HG02610 (cell line): ENCODE measurements around the gene PPP4R3A.

Experiments used
- ATAC-seq: cut with Tn5 transposase; IDR thresholded peaks from one replicate; pipeline ENCODE4 v1.9.1; 2021; ENCODE audit warnings: mild to moderate bottlenecking, moderate library complexity; ENCODE audit not compliant: unreplicated experiment

Gene PPP4R3A

GRCh38 chr14:91506226-91506625 is 3.9 kb downstream of the PPP4R3A start:
- ATAC-seq, result no peak

GRCh38 chr14:91503000-91503504 is 7.1 kb downstream of the PPP4R3A start:
- no peak for ATAC-seq

GRCh38 chr14:91501951-91502930 is 7.9 kb downstream of the PPP4R3A start:
- no peak for ATAC-seq

- no peak for ATAC-seq
Observed at GRCh38 chr14:91501348-91501747, 8.8 kb downstream of the PPP4R3A start.

- ATAC-seq, result no peak
Observed at GRCh38 chr14:91496790-91497189, 13.3 kb downstream of the PPP4R3A start.

- ATAC-seq, result peak; percentile 50
Observed at GRCh38 chr14:91494392-91495065, 15.6 kb downstream of the PPP4R3A start.

- ATAC-seq, result no peak
Observed at GRCh38 chr14:91493169-91493568, 16.9 kb downstream of the PPP4R3A start.

GRCh38 chr14:91484744-91485143 is 25.4 kb downstream of the PPP4R3A start:
- peak; percentile 54 for ATAC-seq

GRCh38 chr14:91484186-91484585 is 25.9 kb downstream of the PPP4R3A start:
- ATAC-seq, result no peak

GRCh38 chr14:91482263-91483013 is 27.7 kb downstream of the PPP4R3A start:
- no peak for ATAC-seq

- ATAC-seq, result no peak
Observed at GRCh38 chr14:91477388-91477787, 32.7 kb downstream of the PPP4R3A start.

GRCh38 chr14:91473046-91473445 is 37.1 kb downstream of the PPP4R3A start:
- ATAC-seq, result no peak

- peak; percentile 74 for ATAC-seq
Observed at GRCh38 chr14:91470216-91470615, 39.9 kb downstream of the PPP4R3A start.

GRCh38 chr14:91466192-91466591 is 43.9 kb downstream of the PPP4R3A start:
- ATAC-seq, result no peak

- ATAC-seq, result no peak
Observed at GRCh38 chr14:91464615-91465205, 45.4 kb downstream of the PPP4R3A start.

GRCh38 chr14:91458612-91459011 is 51.5 kb downstream of the PPP4R3A start:
- no peak for ATAC-seq

- ATAC-seq, result no peak
Observed at GRCh38 chr14:91456283-91456682, 53.8 kb downstream of the PPP4R3A start.

GRCh38 chr14:91454580-91454979 is 55.5 kb downstream of the PPP4R3A start:
- no peak for ATAC-seq

GRCh38 chr14:91454155-91454554 is 56.0 kb downstream of the PPP4R3A start:
- no peak for ATAC-seq

- ATAC-seq, result no peak
Observed at GRCh38 chr14:91453744-91454143, 56.4 kb downstream of the PPP4R3A start.
